ENCODE results near the gene PPA2.

Gene PPA2

DNA sequence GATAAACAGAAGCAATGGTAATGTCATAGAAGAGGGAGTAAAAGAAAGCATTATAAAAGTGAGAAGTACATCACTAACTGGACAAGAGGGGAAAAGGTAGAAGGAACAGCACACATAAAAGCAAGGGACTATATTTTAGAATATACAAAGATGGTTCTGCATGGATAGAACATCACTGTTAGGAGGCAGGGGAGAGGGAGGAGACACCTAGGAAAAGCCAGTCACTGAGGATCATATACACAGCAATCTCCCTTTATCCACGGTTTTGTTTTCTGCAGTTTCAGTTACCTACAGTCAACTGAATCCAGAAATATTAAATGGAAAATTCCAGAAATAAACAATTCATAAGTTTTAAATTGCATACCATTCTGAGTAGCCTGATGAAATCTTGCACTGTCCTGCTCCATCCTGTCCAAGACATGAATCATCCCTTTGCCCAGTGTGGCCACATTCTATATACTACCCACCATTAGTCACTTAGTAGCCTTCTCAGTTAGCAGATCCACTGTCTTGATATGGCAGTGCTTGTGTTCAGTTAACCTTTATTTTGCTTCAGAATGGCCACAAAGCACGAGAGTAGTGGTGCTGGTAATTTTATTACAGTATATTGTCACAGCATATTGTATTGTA lies 74.2 kb downstream of the PPA2 start:
- Histone ChIP-seq H3K27ac (ENCODE audit: low read length) (no peak overlapping the region), H3K27me3 (ENCODE audit: control insufficient read depth in 1 of 2, insufficient read depth in 2 of 2, low read length in 2 of 2) (no peaks in the 10 kb centered on the region), H3K36me3 (ENCODE audit: control insufficient read depth in 2 of 2, insufficient read depth in 2 of 2, low read length in 2 of 2) (peaks cover 3 to 11% of the 10 kb centered on the region in 2 donors), H3K9me3 (ENCODE audit: control insufficient read depth in 2 of 2, low read length in 2 of 2) (no peaks in the 10 kb centered on the region), H3K4me3 (ENCODE audit: low read length in 2 of 2) (no peak overlapping the region), H3K9ac (ENCODE audit: low read length in 2 of 2) (no peak overlapping the region), H3K4me1 (ENCODE audit: control insufficient read depth, insufficient read depth, low read length) (no peaks in the 10 kb centered on the region)

DNA sequence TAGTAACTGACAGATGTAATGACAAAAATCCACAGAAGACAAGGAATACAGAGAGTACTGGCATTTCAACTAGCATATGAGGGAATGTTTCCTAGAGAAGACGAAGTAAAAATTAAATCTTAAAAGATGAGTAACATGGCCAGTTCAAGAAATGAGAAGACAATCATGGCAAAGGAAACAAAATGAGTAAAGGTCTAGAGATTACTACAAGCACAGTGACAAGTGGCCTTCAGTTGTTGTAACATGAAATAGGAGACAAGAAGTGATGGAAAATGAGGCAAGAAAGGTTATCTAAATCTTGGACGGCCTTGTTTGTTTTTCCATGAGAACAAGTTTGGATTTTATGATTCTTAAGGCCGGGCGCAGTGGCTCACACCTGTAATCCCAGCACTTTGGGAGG lies 81.0 kb downstream of the PPA2 start:
- Histone ChIP-seq H3K9ac (ENCODE audit: low read length in 2 of 2) (no peak overlapping the region), H3K36me3 (ENCODE audit: control insufficient read depth in 2 of 2, insufficient read depth in 2 of 2, low read length in 2 of 2) (peaks cover 0 to 2% of the 10 kb centered on the region in 2 donors), H3K4me1 (ENCODE audit: control insufficient read depth, insufficient read depth, low read length) (no peaks in the 10 kb centered on the region), H3K27ac (ENCODE audit: low read length) (no peak overlapping the region), H3K4me3 (ENCODE audit: low read length in 2 of 2) (no peak overlapping the region), H3K27me3 (ENCODE audit: control insufficient read depth in 1 of 2, insufficient read depth in 2 of 2, low read length in 2 of 2) (no peaks in the 10 kb centered on the region), H3K9me3 (ENCODE audit: control insufficient read depth in 2 of 2, low read length in 2 of 2) (no peaks in the 10 kb centered on the region)

DNA sequence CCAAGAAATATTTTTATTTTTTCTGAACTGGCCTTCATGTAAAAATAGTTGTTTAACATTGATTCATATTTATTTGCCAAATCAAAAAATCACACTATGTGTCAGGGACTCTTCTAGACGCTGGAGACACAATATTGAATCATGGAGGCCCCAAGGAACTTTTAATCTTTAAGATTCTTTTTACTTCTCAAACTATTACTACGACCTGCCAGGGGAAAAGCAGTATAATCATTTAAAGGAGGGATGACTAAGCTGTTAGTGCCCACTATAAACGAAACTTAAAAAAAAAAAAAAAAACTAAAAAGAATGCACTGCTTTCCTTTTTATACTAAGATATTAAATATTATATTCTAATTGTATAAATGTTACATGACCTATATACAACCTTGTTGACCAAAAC lies 84.7 kb downstream of the PPA2 start:
- Histone ChIP-seq H3K9me3 (ENCODE audit: control insufficient read depth in 2 of 2, low read length in 2 of 2) (no peaks in the 10 kb centered on the region), H3K4me1 (ENCODE audit: control insufficient read depth, insufficient read depth, low read length) (no peaks in the 10 kb centered on the region), H3K36me3 (ENCODE audit: control insufficient read depth in 2 of 2, insufficient read depth in 2 of 2, low read length in 2 of 2) (peaks cover 2 to 4% of the 10 kb centered on the region in 2 donors), H3K27ac (ENCODE audit: low read length) (no peak overlapping the region), H3K9ac (ENCODE audit: low read length in 2 of 2) (no peak overlapping the region), H3K4me3 (ENCODE audit: low read length in 2 of 2) (no peak overlapping the region), H3K27me3 (ENCODE audit: control insufficient read depth in 1 of 2, insufficient read depth in 2 of 2, low read length in 2 of 2) (no peaks in the 10 kb centered on the region)

DNA sequence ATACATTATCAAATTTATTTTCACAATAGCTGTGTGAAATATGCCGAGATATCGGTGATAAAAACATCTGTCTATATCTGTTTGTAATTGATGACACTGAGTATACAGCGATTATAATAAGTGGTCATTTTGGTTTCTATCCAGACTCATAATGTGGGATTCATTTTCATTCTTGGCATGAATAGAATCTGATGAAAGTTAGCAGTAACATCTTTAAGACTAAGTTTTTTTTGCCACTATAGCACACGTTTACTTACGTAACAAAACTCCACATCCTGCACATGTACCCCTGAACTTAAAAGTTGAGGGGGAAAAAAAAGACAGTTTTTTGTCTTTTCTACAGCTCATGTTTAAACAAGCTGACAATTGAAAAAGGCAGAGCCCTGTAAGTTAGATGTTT lies 86.4 kb downstream of the PPA2 start:
- H3K27me3 ChIP-seq (ENCODE audit: control insufficient read depth in 1 of 2, insufficient read depth in 2 of 2, low read length in 2 of 2): no peaks in the 10 kb centered on the region
- H3K9ac ChIP-seq (ENCODE audit: low read length in 2 of 2): no peak overlapping the region
- peaks cover 2 to 10% of the 10 kb centered on the region in 2 donors for H3K36me3 ChIP-seq (ENCODE audit: control insufficient read depth in 2 of 2, insufficient read depth in 2 of 2, low read length in 2 of 2)
- H3K27ac ChIP-seq (ENCODE audit: low read length): no peak overlapping the region
- H3K4me3 ChIP-seq (ENCODE audit: low read length in 2 of 2): no peak overlapping the region
- H3K9me3 ChIP-seq (ENCODE audit: control insufficient read depth in 2 of 2, low read length in 2 of 2): no peaks in the 10 kb centered on the region
- H3K4me1 ChIP-seq (ENCODE audit: control insufficient read depth, insufficient read depth, low read length): no peaks in the 10 kb centered on the region

DNA sequence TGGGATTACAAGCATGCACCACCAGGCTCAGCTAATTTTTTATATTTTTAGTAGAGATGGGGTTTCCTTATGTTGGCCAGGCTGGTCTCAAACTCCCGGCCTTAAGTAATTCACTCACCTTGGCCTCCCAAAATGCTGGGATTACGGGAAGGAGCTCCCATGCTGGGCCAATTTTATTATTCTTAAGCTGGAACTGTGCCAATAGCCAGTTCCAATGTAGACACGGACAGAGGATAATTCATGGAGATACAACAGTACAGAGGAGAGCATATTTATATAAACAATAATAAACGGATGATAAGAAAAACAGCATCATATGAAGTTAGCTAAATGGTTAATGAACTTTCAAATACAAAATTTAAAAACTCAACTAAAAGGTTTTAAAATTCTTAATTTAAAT lies 87.8 kb downstream of the PPA2 start:
- Histone ChIP-seq H3K27ac (ENCODE audit: low read length) (no peak overlapping the region), H3K9ac (ENCODE audit: low read length in 2 of 2) (no peak overlapping the region), H3K4me3 (ENCODE audit: low read length in 2 of 2) (no peak overlapping the region), H3K9me3 (ENCODE audit: control insufficient read depth in 2 of 2, low read length in 2 of 2) (no peaks in the 10 kb centered on the region), H3K36me3 (ENCODE audit: control insufficient read depth in 2 of 2, insufficient read depth in 2 of 2, low read length in 2 of 2) (peaks cover 2 to 12% of the 10 kb centered on the region in 2 donors), H3K4me1 (ENCODE audit: control insufficient read depth, insufficient read depth, low read length) (no peaks in the 10 kb centered on the region), H3K27me3 (ENCODE audit: control insufficient read depth in 1 of 2, insufficient read depth in 2 of 2, low read length in 2 of 2) (no peaks in the 10 kb centered on the region)

DNA sequence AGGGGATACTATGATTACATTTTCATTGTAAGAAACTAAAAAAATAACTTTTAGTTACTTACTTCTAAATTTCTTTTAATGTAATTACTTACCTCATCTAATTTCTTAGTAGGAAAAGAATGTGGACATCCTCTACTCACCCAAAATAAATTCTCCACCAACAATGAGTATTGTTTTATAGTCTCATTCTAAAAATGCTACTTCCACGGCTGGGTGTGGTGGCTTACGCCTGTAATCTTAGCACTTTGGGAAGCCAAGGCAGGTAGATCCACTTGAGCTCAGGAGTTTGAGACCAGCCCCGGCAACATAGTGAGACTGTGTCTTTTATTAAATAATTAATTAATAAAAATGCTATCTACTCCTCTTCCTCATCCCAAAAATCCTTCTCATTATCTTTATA lies 99.8 kb downstream of the PPA2 start:
- no peaks in the 10 kb centered on the region for H3K9me3 ChIP-seq (ENCODE audit: control insufficient read depth in 2 of 2, low read length in 2 of 2)
- no peak overlapping the region for H3K27ac ChIP-seq (ENCODE audit: low read length)
- no peaks in the 10 kb centered on the region for H3K4me1 ChIP-seq (ENCODE audit: control insufficient read depth, insufficient read depth, low read length)
- no peaks in the 10 kb centered on the region for H3K27me3 ChIP-seq (ENCODE audit: control insufficient read depth in 1 of 2, insufficient read depth in 2 of 2, low read length in 2 of 2)
- no peaks in the 10 kb centered on the region for H3K36me3 ChIP-seq (ENCODE audit: control insufficient read depth in 2 of 2, insufficient read depth in 2 of 2, low read length in 2 of 2)
- H3K4me3 ChIP-seq (ENCODE audit: low read length in 2 of 2): no peak overlapping the region
- no peak overlapping the region for H3K9ac ChIP-seq (ENCODE audit: low read length in 2 of 2)

DNA sequence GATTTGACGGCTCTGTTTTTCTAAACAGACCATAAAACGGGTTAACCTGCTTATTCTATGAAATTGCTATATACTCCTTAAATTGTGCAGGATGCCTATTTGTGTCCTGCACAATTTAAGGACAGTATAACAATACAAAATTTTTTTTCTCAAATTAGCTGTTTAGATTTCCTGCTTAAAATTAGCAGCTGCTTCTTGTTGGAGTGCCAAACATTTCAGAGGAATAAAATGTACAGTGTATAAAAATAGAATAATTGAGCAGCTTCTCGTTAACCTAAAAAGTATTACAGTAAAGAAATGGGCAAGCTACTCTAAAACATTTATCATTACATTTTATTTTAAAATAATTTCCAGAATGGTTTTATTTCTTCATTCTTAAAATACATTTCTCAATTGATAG lies 100.5 kb downstream of the PPA2 start:
- Histone ChIP-seq H3K4me3 (ENCODE audit: low read length in 2 of 2) (no peak overlapping the region), H3K9ac (ENCODE audit: low read length in 2 of 2) (no peak overlapping the region), H3K36me3 (ENCODE audit: control insufficient read depth in 2 of 2, insufficient read depth in 2 of 2, low read length in 2 of 2) (peaks cover 2 to 5% of the 10 kb centered on the region in 2 donors), H3K9me3 (ENCODE audit: control insufficient read depth in 2 of 2, low read length in 2 of 2) (no peaks in the 10 kb centered on the region), H3K27me3 (ENCODE audit: control insufficient read depth in 1 of 2, insufficient read depth in 2 of 2, low read length in 2 of 2) (no peaks in the 10 kb centered on the region), H3K27ac (ENCODE audit: low read length) (no peak overlapping the region), H3K4me1 (ENCODE audit: control insufficient read depth, insufficient read depth, low read length) (no peaks in the 10 kb centered on the region)

DNA sequence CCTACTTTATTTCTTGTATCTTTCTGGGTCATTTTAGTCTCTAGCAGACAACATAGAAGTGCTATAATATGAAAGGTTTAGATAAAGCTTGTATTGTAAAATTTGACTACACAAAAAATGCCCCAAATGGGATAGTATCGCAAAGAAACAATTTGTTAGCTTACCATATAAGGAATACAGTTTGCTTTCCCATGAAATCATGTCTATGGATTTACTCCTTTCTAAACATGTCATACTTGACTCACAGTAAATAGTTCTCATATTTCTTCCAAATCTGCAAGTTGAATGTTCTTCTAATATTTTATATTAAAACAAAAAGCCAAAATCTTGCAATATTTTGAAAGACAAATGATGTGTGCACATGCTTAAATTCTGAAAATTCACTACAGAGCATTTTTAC lies 103.9 kb downstream of the PPA2 start:
- H3K36me3 ChIP-seq (ENCODE audit: control insufficient read depth in 2 of 2, insufficient read depth in 2 of 2, low read length in 2 of 2): peaks cover 6 to 9% of the 10 kb centered on the region in 2 donors
- no peak overlapping the region for H3K27ac ChIP-seq (ENCODE audit: low read length)
- no peaks in the 10 kb centered on the region for H3K27me3 ChIP-seq (ENCODE audit: control insufficient read depth in 1 of 2, insufficient read depth in 2 of 2, low read length in 2 of 2)
- H3K9me3 ChIP-seq (ENCODE audit: control insufficient read depth in 2 of 2, low read length in 2 of 2): no peaks in the 10 kb centered on the region
- no peaks in the 10 kb centered on the region for H3K4me1 ChIP-seq (ENCODE audit: control insufficient read depth, insufficient read depth, low read length)
- no peak overlapping the region for H3K9ac ChIP-seq (ENCODE audit: low read length in 2 of 2)
- no peak overlapping the region for H3K4me3 ChIP-seq (ENCODE audit: low read length in 2 of 2)

DNA sequence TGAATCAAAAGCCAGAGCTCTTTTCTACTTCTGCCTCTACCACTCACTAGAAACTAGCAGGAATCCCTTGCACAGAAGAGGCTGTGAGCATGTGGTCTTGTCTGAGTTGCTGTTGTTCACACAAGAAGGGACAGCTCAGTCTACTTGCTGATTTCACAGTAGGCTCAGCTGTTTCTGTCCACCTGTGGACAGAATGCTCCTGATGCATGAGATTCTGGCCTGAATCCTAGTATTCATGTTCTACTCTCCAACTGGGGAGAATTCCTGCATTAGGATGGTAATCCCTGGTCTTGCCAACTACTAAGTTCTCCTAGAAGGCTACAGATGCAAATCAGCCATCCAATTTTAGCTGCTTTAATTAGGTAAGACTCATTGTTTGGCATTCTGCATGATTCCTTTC lies 112.8 kb downstream of the PPA2 start:
- H3K4me1 ChIP-seq (ENCODE audit: control insufficient read depth, insufficient read depth, low read length): no peaks in the 10 kb centered on the region
- no peak overlapping the region for H3K9ac ChIP-seq (ENCODE audit: low read length in 2 of 2)
- H3K9me3 ChIP-seq (ENCODE audit: control insufficient read depth in 2 of 2, low read length in 2 of 2): no peaks in the 10 kb centered on the region
- no peak overlapping the region for H3K4me3 ChIP-seq (ENCODE audit: low read length in 2 of 2)
- peaks cover 0 to 2% of the 10 kb centered on the region in 2 donors for H3K36me3 ChIP-seq (ENCODE audit: control insufficient read depth in 2 of 2, insufficient read depth in 2 of 2, low read length in 2 of 2)
- no peak overlapping the region for H3K27ac ChIP-seq (ENCODE audit: low read length)
- no peaks in the 10 kb centered on the region for H3K27me3 ChIP-seq (ENCODE audit: control insufficient read depth in 1 of 2, insufficient read depth in 2 of 2, low read length in 2 of 2)

DNA sequence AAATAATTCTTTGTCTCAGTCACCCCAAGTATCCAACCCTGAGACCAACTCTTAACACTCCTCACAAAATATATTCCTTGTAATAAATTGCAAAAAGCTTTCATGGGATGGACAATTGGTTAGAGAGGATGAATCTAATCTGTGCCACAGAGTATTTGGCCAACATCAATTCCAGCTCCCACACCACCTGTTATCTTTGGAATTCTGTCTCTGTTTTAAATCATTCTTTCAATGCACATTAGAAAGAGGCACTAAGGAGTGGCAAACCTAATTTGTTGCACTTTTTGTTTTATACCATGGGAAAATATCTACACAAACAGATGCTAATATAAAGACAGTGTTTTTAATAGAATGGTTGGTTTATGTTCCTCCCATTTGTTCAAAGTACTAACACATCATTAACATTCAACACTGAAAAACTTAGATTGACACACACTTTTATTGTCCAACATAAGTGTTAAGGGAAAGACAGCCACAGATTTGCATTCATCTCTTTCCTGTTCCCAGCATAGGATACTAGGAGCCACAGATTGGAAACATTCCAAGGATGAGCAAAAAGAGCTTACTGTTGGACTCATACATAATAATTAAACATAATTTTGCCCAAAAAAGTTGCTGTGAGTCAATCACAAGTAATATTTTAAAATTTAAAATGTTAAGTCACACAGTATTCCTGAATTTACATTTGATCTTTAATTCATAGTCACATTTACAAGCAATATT lies 116.4 kb downstream of the PPA2 start:
- H3K9me3 ChIP-seq (ENCODE audit: control insufficient read depth in 2 of 2, low read length in 2 of 2): no peaks in the 10 kb centered on the region
- H3K4me3 ChIP-seq (ENCODE audit: low read length in 2 of 2): no peak overlapping the region
- no peaks in the 10 kb centered on the region for H3K4me1 ChIP-seq (ENCODE audit: control insufficient read depth, insufficient read depth, low read length)
- no peaks in the 10 kb centered on the region for H3K27me3 ChIP-seq (ENCODE audit: control insufficient read depth in 1 of 2, insufficient read depth in 2 of 2, low read length in 2 of 2)
- H3K27ac ChIP-seq (ENCODE audit: low read length): no peak overlapping the region
- H3K36me3 ChIP-seq (ENCODE audit: control insufficient read depth in 2 of 2, insufficient read depth in 2 of 2, low read length in 2 of 2): no peaks in the 10 kb centered on the region
- H3K9ac ChIP-seq (ENCODE audit: low read length in 2 of 2): no peak overlapping the region

DNA sequence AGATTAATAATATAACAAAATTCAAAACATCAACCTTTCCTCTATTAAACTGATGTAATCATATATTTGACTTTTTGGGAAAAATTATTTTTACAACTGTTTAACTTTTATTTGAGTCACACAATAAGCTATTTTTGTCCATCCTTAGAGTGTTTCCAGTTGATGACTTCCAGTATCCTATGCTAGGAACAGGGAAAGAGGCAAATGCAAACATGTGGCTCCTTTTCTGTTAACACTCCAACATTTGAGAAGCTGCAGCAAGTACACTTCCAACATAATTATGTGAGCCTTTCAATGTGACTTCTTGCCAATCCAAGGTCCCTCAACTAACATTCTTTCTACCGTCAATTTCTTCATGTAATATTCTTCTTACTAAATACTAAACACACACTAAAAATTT lies 117.7 kb downstream of the PPA2 start:
- H3K27ac ChIP-seq (ENCODE audit: low read length): no peak overlapping the region
- no peaks in the 10 kb centered on the region for H3K9me3 ChIP-seq (ENCODE audit: control insufficient read depth in 2 of 2, low read length in 2 of 2)
- no peaks in the 10 kb centered on the region for H3K27me3 ChIP-seq (ENCODE audit: control insufficient read depth in 1 of 2, insufficient read depth in 2 of 2, low read length in 2 of 2)
- H3K4me1 ChIP-seq (ENCODE audit: control insufficient read depth, insufficient read depth, low read length): no peaks in the 10 kb centered on the region
- no peaks in the 10 kb centered on the region for H3K36me3 ChIP-seq (ENCODE audit: control insufficient read depth in 2 of 2, insufficient read depth in 2 of 2, low read length in 2 of 2)
- H3K4me3 ChIP-seq (ENCODE audit: low read length in 2 of 2): no peak overlapping the region
- no peak overlapping the region for H3K9ac ChIP-seq (ENCODE audit: low read length in 2 of 2)

All from stomach smooth muscle (tissue), 2 donors.